RWPE1 (cell line): ENCODE measurements around the gene BMAL1.

ENCODE experiments used
- CTCF ChIA-PET: fragments of 350-600 bp; sonication (Branson Sonifier 250); formaldehyde crosslinking; extraction: SDS; loops from one replicate; lab custom pipeline; 2021; lab: Yijun Ruan, JAX
- POLR2A ChIA-PET: fragments of 400-600 bp; formaldehyde crosslinking; extraction: SDS; loops from one replicate; lab custom pipeline; 2020; ENCODE audit warnings: antibody characterized with exemption; ENCODE audit not compliant: low non-redundant PET; lab: Yijun Ruan, JAX
- DNase-seq: peaks from one replicate; pipeline ENCODE4 v3.0.0; 2012; ENCODE audit warnings: low spot score
- H3K27ac ChIP-seq: fragments of 450-650 bp; 2 replicates; pipeline ENCODE4 v1.5.1; 2017
- TF ChIP-seq, protein P1 (sequence below): fragments of 450-650 bp; conservative IDR thresholded peaks from 2 replicates; pipeline ENCODE4 v1.5.1; 2017; ENCODE audit warnings: low read depth, mild to moderate bottlenecking

The BMAL1 gene

DNA sequence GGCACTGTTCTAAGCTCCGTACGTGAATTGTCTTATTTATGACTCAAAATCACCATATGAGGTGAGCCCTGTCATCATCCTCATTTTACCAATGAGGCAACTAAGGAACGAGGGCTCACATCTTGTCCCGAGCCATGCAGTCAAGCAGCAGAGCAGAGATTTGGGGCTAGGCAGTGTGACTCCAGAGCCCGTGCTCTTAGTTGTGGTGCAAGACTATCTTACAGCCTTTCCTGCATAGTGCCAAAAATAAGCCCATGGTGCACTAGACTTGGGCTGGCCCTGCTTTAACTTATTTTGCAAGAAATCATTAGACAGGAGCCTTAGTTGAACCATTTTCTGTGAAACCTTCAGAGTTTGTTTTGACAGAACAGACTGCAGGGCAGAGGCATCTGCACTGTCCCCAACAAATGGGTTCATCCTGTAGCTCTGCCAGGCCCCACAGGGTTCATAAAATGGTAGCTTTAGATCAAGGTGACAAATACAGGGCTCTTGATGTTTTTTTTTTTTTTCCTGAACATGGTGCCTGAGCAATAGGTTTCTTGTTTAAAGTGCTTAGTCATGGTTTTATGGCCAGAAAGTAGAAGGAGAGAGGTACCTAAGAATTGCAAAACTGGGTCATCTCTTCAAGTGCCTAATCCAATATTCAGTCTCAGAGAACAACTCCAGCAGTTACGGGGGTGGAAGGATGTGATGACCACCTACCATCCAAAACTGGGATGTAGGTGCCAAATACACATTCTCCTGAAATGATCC lies 56.6 kb downstream of the BMAL1 start:
- TF ChIP-seq, protein P1, sequence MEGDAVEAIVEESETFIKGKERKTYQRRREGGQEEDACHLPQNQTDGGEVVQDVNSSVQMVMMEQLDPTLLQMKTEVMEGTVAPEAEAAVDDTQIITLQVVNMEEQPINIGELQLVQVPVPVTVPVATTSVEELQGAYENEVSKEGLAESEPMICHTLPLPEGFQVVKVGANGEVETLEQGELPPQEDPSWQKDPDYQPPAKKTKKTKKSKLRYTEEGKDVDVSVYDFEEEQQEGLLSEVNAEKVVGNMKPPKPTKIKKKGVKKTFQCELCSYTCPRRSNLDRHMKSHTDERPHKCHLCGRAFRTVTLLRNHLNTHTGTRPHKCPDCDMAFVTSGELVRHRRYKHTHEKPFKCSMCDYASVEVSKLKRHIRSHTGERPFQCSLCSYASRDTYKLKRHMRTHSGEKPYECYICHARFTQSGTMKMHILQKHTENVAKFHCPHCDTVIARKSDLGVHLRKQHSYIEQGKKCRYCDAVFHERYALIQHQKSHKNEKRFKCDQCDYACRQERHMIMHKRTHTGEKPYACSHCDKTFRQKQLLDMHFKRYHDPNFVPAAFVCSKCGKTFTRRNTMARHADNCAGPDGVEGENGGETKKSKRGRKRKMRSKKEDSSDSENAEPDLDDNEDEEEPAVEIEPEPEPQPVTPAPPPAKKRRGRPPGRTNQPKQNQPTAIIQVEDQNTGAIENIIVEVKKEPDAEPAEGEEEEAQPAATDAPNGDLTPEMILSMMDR: no peak
- no peak for DNase-seq
- POLR2A ChIA-PET: interaction anchor here (0.6 to 0.7 kb wide), 2 partner anchors 58 to 59 kb away, joined by 6 to 7 read pairs; no protein-coding TSS in a partner anchor
- CTCF ChIA-PET: interaction anchor here (0.7 to 3.1 kb wide), 4 partner anchors 21 to 124 kb away, joined by 3 to 14 read pairs (median 7); no protein-coding TSS in a partner anchor
- H3K27ac ChIP-seq: peak overlapping the region; percentile 74

DNA sequence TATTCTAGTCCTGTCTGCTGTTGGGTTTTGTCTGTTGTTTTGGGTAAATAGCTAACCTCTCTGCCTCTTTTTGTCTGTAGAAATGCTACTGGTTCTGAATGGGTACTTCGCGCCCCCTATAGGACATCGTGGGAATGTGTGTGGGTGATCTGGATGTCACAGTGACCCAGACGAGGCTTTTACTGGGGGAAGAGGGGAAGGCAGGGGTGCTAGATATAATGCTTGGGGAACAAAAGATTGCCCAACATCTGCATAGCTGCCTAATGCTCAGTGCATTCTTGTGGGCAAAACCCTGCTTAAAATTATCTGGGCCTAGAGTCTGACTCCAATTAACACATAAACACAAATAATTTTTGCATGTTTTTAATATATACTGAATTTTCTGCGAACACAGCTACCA lies 57.7 kb downstream of the BMAL1 start:
- peak; percentile 55 for DNase-seq
- POLR2A ChIA-PET: no interaction called here
- CTCF ChIA-PET: interaction anchor here (0.6 to 3.1 kb wide), 9 partner anchors 9 to 372 kb away, joined by 3 to 14 read pairs (median 4); no protein-coding TSS in a partner anchor
- H3K27ac ChIP-seq: no peak overlapping the region
- TF ChIP-seq, protein P1: peak; percentile 72

DNA sequence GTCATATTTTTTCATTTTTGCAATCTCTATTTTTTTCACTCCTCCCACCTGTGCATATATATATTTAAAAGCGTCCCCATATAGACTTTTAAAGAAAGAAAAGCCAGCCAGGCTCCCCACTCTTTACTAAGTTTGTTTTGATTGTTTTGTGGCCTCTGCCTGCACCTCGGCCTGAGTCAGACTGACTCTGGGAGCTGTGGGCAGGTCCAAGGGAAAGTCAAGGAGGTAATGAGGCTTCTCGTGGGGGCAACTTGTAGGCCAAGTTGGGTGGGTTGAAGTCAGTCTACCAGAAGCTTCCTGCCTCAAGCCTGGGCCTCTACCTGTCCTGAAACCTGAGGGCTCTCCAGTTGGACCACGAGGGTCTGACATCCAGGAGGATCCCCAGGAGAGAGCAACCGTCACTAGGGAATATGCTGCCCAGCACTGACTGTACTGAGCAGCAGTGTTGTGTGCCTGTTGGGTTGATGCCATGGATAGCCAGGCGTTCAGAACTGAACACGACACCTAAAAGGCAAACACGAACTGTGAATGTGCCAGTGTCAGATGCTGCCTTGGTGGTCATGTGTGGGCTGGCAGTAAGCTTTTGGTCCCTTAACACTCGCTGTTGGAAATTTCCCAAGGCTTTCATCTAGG lies 58.8 kb downstream of the BMAL1 start:
- POLR2A ChIA-PET: no interaction called here
- H3K27ac ChIP-seq: peak overlapping the region; percentile 53
- TF ChIP-seq, protein P1: no peak
- no peak for DNase-seq
- CTCF ChIA-PET: interaction anchor here (0.6 to 0.8 kb wide), 4 partner anchors 8 to 117 kb away, joined by 3 to 4 read pairs (median 4); no protein-coding TSS in a partner anchor

DNA sequence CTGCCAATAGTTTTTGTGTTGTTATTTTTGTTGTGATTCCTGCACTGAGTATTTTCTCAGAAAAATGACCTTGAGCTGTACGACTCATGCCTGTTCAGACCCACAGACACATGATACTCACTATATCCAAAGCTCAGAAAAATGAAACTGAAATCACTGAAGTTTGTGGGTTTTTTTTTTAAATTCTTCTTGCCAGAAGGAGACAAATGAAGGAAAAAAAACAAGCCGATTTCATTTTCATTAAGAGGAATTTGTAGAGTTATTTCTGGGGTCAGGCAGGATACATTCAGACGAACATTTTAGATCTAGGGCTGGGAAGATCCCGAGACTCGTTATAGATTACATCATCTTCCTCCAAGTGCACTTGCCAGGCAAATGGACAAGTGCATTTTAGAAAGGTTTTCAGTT lies 60.4 kb downstream of the BMAL1 start:
- peak overlapping the region; percentile 74 for H3K27ac ChIP-seq
- ChIA-PET POLR2A (interaction anchor here (0.6 kb wide), 1 partner anchor 135 kb away, joined by 6 read pairs; no protein-coding TSS in a partner anchor), CTCF (interaction anchor here (0.6 to 3.4 kb wide), 3 partner anchors 128 to 1021 kb away, joined by 4 to 19 read pairs (median 6); no protein-coding TSS in a partner anchor)
- peak; percentile 42 for DNase-seq
- TF ChIP-seq, protein P1: no peak

DNA sequence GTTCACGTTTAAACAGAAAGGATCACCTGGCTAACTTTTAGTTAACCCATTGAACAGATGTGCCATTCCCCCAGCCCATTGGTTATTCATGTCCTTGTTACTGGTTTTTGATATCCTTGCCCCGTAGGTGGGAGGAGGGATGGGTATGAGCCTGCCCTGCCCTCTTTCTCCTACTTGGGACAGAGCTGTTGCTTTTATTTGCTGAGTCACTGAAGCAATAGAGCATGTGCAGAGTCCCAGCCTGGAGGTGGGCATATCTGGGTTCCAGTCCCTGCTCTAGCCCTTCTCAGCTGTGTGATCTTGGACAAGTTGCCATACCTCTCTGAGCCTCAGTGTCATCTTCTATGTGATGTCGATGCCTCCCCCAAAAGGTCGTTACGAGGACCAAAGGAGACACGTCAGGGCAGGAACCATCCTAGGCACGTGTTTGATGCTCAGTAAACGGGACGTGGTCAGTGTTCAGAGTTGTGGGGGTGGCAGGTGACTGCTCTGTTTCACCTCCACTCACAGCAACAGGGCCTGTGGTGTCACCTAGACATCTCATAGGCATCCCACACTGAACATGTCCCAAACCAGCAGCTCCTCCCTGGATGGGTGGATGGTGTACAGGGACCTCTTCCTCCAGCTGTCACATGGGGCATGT lies 61.0 kb downstream of the BMAL1 start:
- H3K27ac ChIP-seq: peak overlapping the region; percentile 74
- POLR2A ChIA-PET: interaction anchor here (0.6 kb wide), 1 partner anchor 134 kb away, joined by 6 read pairs; no protein-coding TSS in a partner anchor
- TF ChIP-seq, protein P1: no peak
- CTCF ChIA-PET: interaction anchor here (3.4 kb wide), 1 partner anchor 128 kb away, joined by 19 read pairs; no protein-coding TSS in a partner anchor
- DNase-seq: peak; percentile 55
